Measurements from ENCODE around the gene CSAG1.
"Not testable (repeated sequence)": the region's sequence is repeated elsewhere in the genome, so short reads cannot be mapped to it uniquely, and the experiment has no call there.

CSAG1 gene

DNA sequence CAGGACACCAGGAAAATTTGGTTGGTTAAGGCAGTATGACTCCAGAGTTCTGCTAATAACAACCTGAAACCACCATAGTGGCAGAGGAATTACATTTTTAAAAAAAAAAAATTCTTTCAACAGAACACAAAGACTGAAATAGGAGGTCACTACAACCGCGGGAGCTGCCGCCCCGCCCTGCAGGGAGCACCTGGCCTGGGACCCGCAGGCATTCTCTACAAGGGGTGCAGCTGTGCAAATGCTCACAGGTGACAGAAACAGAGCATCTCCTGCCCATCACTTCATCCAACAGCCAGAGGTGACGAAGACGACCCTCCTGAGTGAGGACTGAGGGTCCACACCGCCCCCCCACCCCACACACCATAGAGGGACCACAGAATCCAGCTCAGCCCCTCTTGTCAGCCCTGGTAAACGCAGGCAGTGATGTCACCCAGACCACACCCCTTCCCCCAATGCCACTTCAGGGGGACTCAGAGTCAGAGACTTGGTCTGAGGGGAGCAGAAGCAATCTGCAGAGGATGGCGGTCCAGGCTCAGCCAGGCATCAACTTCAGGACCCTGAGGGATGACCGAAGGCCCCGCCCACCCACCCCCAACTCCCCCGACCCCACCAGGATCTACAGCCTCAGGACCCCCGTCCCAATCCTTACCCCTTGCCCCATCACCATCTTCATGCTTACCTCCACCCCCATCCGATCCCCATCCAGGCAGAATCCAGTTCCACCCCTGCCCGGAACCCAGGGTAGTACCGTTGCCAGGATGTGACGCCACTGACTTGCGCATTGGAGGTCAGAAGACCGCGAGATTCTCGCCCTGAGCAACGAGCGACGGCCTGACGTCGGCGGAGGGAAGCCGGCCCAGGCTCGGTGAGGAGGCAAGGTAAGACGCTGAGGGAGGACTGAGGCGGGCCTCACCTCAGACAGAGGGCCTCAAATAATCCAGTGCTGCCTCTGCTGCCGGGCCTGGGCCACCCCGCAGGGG, 35.3 kb downstream of the CSAG1 start, which contains the start of gene MAGEA3:
Gene MAGEA3 (plus strand): TSS at position 843 of the 980 bp plus-strand sequence. CDS start 2,039 bp downstream, outside the sequence.
- DNase-seq: not testable (repeated sequence)

DNA sequence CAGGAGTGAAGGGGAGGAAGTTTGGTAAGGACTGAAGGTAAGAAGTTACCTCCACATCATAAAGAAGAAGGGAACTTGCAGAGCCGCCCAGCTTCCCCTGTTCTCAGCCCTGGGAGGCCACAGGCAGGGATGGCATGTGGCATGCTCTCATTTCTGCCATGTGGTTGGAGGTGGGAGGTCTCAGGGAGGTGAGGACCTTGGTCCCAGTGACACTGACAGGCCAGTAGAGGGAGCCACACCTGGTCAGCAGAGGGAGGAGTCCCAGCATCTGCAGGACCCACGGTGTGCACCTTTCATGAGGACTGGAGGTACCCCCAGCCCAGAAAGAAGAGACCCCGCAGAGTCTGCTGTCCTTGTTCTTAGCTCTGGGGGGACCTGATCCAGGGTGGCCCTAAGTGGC, 52.5 kb downstream of the CSAG1 start:
- DNase-seq: not testable (repeated sequence)

Data from hippocampal formation (tissue), 2 donors.